GM12878 (cell line): ENCODE data around the gene MIXL1. TPM values are rescaled to one million over a fixed set of nuclear protein-coding genes. Genes with fewer than 3 reads are reported as not detected.
"Not testable (repeated sequence)": the region's sequence is repeated elsewhere in the genome, so short reads cannot be mapped to it uniquely, and the experiment has no call there.

Source experiments
- ATAC-seq: fragments of 200-7000 bp; cut with Tn5 transposase; 3 replicates; pipeline ENCODE4 v1.9.1; 2020; ENCODE audit warnings: mild to moderate bottlenecking, moderate library complexity
- BruUV-seq: library from RNA; stranded (reverse); fragments of 400-500 nt; replicated peaks from 2 replicates; lab custom pipeline; 2021; lab: Mats Ljungman, UMichigan
- CTCF ChIA-PET: fragments of 300-600 bp; sonication (Branson Sonifier 250); formaldehyde crosslinking; extraction: SDS; loops from one replicate; lab custom pipeline; 2021; ENCODE audit warnings: inconsistent platforms; lab: Yijun Ruan, JAX
- POLR2A ChIA-PET: fragments of 350-600 bp; formaldehyde crosslinking; extraction: SDS; loops from one replicate; lab custom pipeline; 2021; ENCODE audit warnings: inconsistent platforms; lab: Charles Lee
- RAD21 ChIA-PET: fragments of 300-600 bp; sonication (Branson Sonifier 250); formaldehyde crosslinking; loops from one replicate; lab custom pipeline; 2023; ENCODE audit warnings: antibody characterized with exemption; ENCODE audit not compliant: unreplicated experiment; lab: Charles Lee
- SMC1A ChIA-PET: fragments of 300-600 bp; sonication (Branson Sonifier 250); formaldehyde crosslinking; loops from one replicate; lab custom pipeline; 2023; ENCODE audit not compliant: unreplicated experiment, uncharacterized antibody; lab: Charles Lee
- DNase-seq: peaks from one replicate; pipeline ENCODE4 v3.0.0-alpha.2; 2011; ENCODE audit warnings: low read depth, low spot score
- FAIRE-seq: peaks from 3 replicates; lab custom pipeline; 2011; peaks lifted over from hg19 to GRCh38; lab: Jason Lieb, UNC
- H2AFZ ChIP-seq: 2 replicates; pipeline ENCODE4 v1.6.0; 2011; ENCODE audit warnings: low read depth, low read length, control low read depth; ENCODE audit not compliant: control insufficient read depth
- H3K27ac ChIP-seq: 2 replicates; pipeline ENCODE4 v1.5.1; 2011; ENCODE audit warnings: control low read depth; ENCODE audit not compliant: control insufficient read depth, insufficient read depth
- H3K27me3 ChIP-seq, 2 experiments: replicated peaks in 1 of 2; 2 replicates each; pipeline versions ENCODE4 v1.6.0 to v1.6.1; 2011; ENCODE audit warnings: low read length in 1 of 2; ENCODE audit not compliant: control insufficient read depth in 2 of 2, insufficient read depth in 2 of 2
- H3K36me3 ChIP-seq, 2 experiments: 2 replicates each; pipeline ENCODE4 v1.5.1; 2011; ENCODE audit warnings: low read length in 1 of 2; ENCODE audit not compliant: control insufficient read depth in 2 of 2, insufficient read depth in 2 of 2
- H3K4me1 ChIP-seq: 2 replicates; pipeline ENCODE4 v1.6.1; 2011; ENCODE audit warnings: mild to moderate bottlenecking, low read length, moderate library complexity, mixed read lengths; ENCODE audit not compliant: control insufficient read depth, insufficient read depth
- H3K4me2 ChIP-seq: 2 replicates; pipeline ENCODE4 v1.6.0; 2011; ENCODE audit warnings: control low read depth; ENCODE audit not compliant: control insufficient read depth, insufficient read depth
- H3K4me3 ChIP-seq: fragments of 200-600 bp; sonication (generic); 2 replicates; pipeline ENCODE4 v1.5.1; 2016
- H3K79me2 ChIP-seq: 2 replicates; pipeline ENCODE4 v1.6.0; 2011; ENCODE audit warnings: low read length; ENCODE audit not compliant: control insufficient read depth, insufficient read depth
- H3K9ac ChIP-seq: 2 replicates; pipeline ENCODE4 v1.8.0; 2011; ENCODE audit warnings: low read length, control low read depth, mixed read lengths; ENCODE audit not compliant: control insufficient read depth, insufficient read depth
- H3K9me3 ChIP-seq: replicated peaks from 3 replicates; pipeline ENCODE4 v1.5.1; 2011; ENCODE audit warnings: mild to moderate bottlenecking, low read length; ENCODE audit not compliant: control insufficient read depth, insufficient read depth
- H4K20me1 ChIP-seq: 2 replicates; pipeline ENCODE4 v1.6.0; 2011; ENCODE audit not compliant: control insufficient read depth, insufficient read depth
- ASH2L ChIP-seq: fragments of 300-600, 200-600 bp; sonication (generic); IDR thresholded peaks from 2 replicates; pipeline ENCODE4 v1.6.1; 2017; ENCODE audit warnings: low read depth, mild to moderate bottlenecking, borderline replicate concordance
- BRCA1 ChIP-seq: IDR thresholded peaks from 2 replicates; pipeline ENCODE4 v1.6.1; 2011; ENCODE audit warnings: low read depth, low read length, improper control_type of control experiment
- HDAC6 ChIP-seq: fragments of 200-600 bp; sonication (generic); IDR thresholded peaks from one replicate; pipeline ENCODE4 v1.8.0; 2017; ENCODE audit warnings: antibody characterized with exemption; ENCODE audit not compliant: unreplicated experiment
- WGBS: methylation state at CpG from one replicate; pipeline ENCODE4 v1.1.6; 2016; ENCODE audit warnings: low lambda C conversion rate; ENCODE audit not compliant: insufficient replicate concordance, insufficient coverage; ENCODE audit errors: missing lambda C conversion rate; 5-methylcytosine and 5-hydroxymethylcytosine counted together
- in situ Hi-C: fragments of 300-500 bp; cut with MboI; formaldehyde crosslinking; loops from 9 replicates; pipeline ENCODE4 v1.14.3; 2018; ENCODE audit warnings: mixed read lengths
- intact Hi-C: fragments of 100-400 bp; cut with micrococcal nuclease; formaldehyde crosslinking; loops from one replicate; pipeline ENCODE4 v1.14.2; 2022; ENCODE audit not compliant: unreplicated experiment
- polyA plus RNA-seq, 11 experiments: library from polyadenylated mRNA; depleted of rRNA in 4 of 11; unstranded in 6 of 11; stranded (reverse) in 5 of 11; fragments of >200 nt; fragmentation: Nextera tagmentation in 4 of 11; fragmentation: Illumina TruSeq in 1 of 11; extraction: Ambion mirVana in 4 of 11; extraction: Trizol in 1 of 11; gene quantifications; 1 replicate in 1 of 11; 2 replicates in 10 of 11; pipeline versions ENCODE4 v1.2.1 to v1.2.3, GENCODE V29; 2011 to 2016; ENCODE audit warnings: inconsistent platforms in 2 of 11, missing spikeins in 2 of 11, low read depth in 1 of 11
- total RNA-seq, 4 experiments: library from RNA; depleted of rRNA in 3 of 4; stranded (reverse); fragments of >200 nt in 3 of 4; fragmentation: Illumina TruSeq in 1 of 4; extraction: Trizol in 1 of 4; gene quantifications; 2 replicates each; pipeline versions ENCODE4 v1.2.1 to v1.2.3, GENCODE V29; 2013 to 2021

MIXL1 gene
- total and polyA plus RNA-seq, 10 of the 15 experiments (the other 5 are each of a cell fraction or from before 2014, with no cell fraction given): 0.11 to 0.25 (median 0.20) TPM; not detected in 2

GRCh38 chr1:226272233-226272902 is 48.9 kb downstream of the MIXL1 start:
- DNase-seq, RAD21 ChIA-PET, H3K79me2 ChIP-seq, in situ Hi-C loops, H3K27me3 ChIP-seq, H3K9me3 ChIP-seq, H3K4me2 ChIP-seq, H2AFZ ChIP-seq, H3K4me3 ChIP-seq, H3K27ac ChIP-seq, ATAC-seq, FAIRE-seq, H3K9ac ChIP-seq, H3K4me1 ChIP-seq, intact Hi-C loops, H3K36me3 ChIP-seq, SMC1A ChIA-PET, CTCF ChIA-PET, BruUV-seq, H4K20me1 ChIP-seq: not testable (repeated sequence)
- 86% methylated on average over 8 of the region's 8 CpGs for WGBS
- POLR2A ChIA-PET: interaction anchor here (0.6 kb wide), 2 partner anchors 9 to 109 kb away, joined by 3 to 4 read pairs; no protein-coding TSS in a partner anchor

- TF ChIP-seq BRCA1 (no peak), ASH2L (no peak), HDAC6 (no peak)
- SMC1A ChIA-PET: no interaction called here
- Histone ChIP-seq H3K36me3 (no peaks in the 10 kb centered on the region), H3K4me3 (no peak overlapping the region), H3K27ac (no peak overlapping the region), H4K20me1 (no peaks in the 10 kb centered on the region), H3K9ac (no peak overlapping the region), H3K27me3 (no peaks in the 10 kb centered on the region), H3K9me3 (no peaks in the 10 kb centered on the region), H3K4me1 (no peaks in the 10 kb centered on the region), H2AFZ (no peak overlapping the region), H3K79me2 (no peaks in the 10 kb centered on the region), H3K4me2 (no peak overlapping the region)
- DNase-seq: no peak
- intact Hi-C loops (no loop called here), in situ Hi-C loops (no loop called here)
- no TSS peak for BruUV-seq
- WGBS: 92% methylated on average over 1 of the region's 1 CpG
- POLR2A ChIA-PET: no interaction called here
- RAD21 ChIA-PET: no interaction called here
- FAIRE-seq: no peak
- no peak for ATAC-seq
- CTCF ChIA-PET: no interaction called here
These were observed 50.7 kb downstream of the MIXL1 start for GRCh38 chr1:226274138-226274537.
